Endodermal cell (in vitro differentiated cells): ENCODE results near the gene NAT8. TPM values are rescaled to one million over a fixed set of nuclear protein-coding genes. Genes with fewer than 3 reads are reported as not detected.
"Not testable (repeated sequence)": the region's sequence is repeated elsewhere in the genome, so short reads cannot be mapped to it uniquely, and the experiment has no call there.

Experiments used
- DNase-seq: peaks from one replicate; pipeline ENCODE4 v3.0.0-alpha.2; 2017
- H3K27ac ChIP-seq: 2 replicates; pipeline ENCODE4 v1.5.1; 2013; ENCODE audit warnings: mild to moderate bottlenecking, low read depth, low read length, moderate library complexity
- H3K27me3 ChIP-seq: 2 replicates; pipeline ENCODE4 v1.6.1; 2013; ENCODE audit warnings: mild to moderate bottlenecking, low read length, moderate library complexity; ENCODE audit not compliant: insufficient read depth, control insufficient read depth, poor library complexity, severe bottlenecking
- H3K36me3 ChIP-seq: 2 replicates; pipeline ENCODE4 v1.7.0; 2013; ENCODE audit warnings: mild to moderate bottlenecking, low read length, moderate library complexity; ENCODE audit not compliant: control insufficient read depth, insufficient read depth
- H3K4me1 ChIP-seq: one replicate; pipeline ENCODE4 v1.7.0; 2013; ENCODE audit warnings: low read length; ENCODE audit not compliant: control insufficient read depth, insufficient read depth
- H3K4me3 ChIP-seq: 2 replicates; pipeline ENCODE4 v1.5.1; 2013; ENCODE audit warnings: mild to moderate bottlenecking, low read length, moderate library complexity
- H3K9ac ChIP-seq: 2 replicates; pipeline ENCODE4 v1.6.1; 2013; ENCODE audit warnings: mild to moderate bottlenecking, low read length, moderate library complexity; ENCODE audit not compliant: poor library complexity, severe bottlenecking; ENCODE audit errors: extremely low read depth
- H3K9me3 ChIP-seq: 2 replicates; pipeline ENCODE4 v1.6.1; 2013; ENCODE audit warnings: mild to moderate bottlenecking, low read length, moderate library complexity; ENCODE audit not compliant: control insufficient read depth
- H3K27ac Mint-ChIP-seq: 2 replicates; pipeline ENCODE4 v1.8.0; 2020; ENCODE audit warnings: mixed read lengths
- H3K27me3 Mint-ChIP-seq: 2 replicates; pipeline ENCODE4 v1.8.0; 2021; ENCODE audit warnings: mild to moderate bottlenecking, mixed read lengths; ENCODE audit not compliant: insufficient read depth
- H3K36me3 Mint-ChIP-seq: 2 replicates; pipeline ENCODE4 v1.8.0; 2020; ENCODE audit warnings: low read depth, mixed read lengths
- H3K4me1 Mint-ChIP-seq: 2 replicates; pipeline ENCODE4 v1.8.0; 2020; ENCODE audit warnings: mixed read lengths
- H3K4me3 Mint-ChIP-seq: 2 replicates; pipeline ENCODE4 v1.8.0; 2020; ENCODE audit warnings: mild to moderate bottlenecking, moderate library complexity, mixed read lengths
- H3K9me3 Mint-ChIP-seq: 2 replicates; pipeline ENCODE4 v1.8.0; 2020; ENCODE audit warnings: mild to moderate bottlenecking, mixed read lengths
- CTCF ChIP-seq: fragments of 200-600 bp; sonication (generic); conservative IDR thresholded peaks from 2 replicates; pipeline ENCODE4 v1.5.0; 2021; ENCODE audit warnings: antibody characterized with exemption, mild to moderate bottlenecking
- WGBS, 2 experiments: methylation state at CpG; one replicate each; pipeline versions ENCODE4 v1.1.5 to v1.1.7; 2013; ENCODE audit warnings: missing lambda C conversion rate in 2 of 2, mixed read lengths in 1 of 2; ENCODE audit not compliant: insufficient coverage in 1 of 2, insufficient read length in 1 of 2; 5-methylcytosine and 5-hydroxymethylcytosine counted together
- total RNA-seq, 2 donors: library from RNA; stranded (reverse); fragmentation: NEBNext Ultra II Directional in 1 of 2; extraction: Animal tissue kit (Norgen Biotek cat#: 25700) in 1 of 2; gene quantifications; 2 replicates in 1 of 2; 3 replicates in 1 of 2; pipeline ENCODE4 v1.2.1, GENCODE V29; 2021

The NAT8 gene
- total RNA-seq, 2 donors from 2014 or later, result not detected

GRCh38 chr2:73610111-73610510, 32.1 kb downstream of the NAT8 start:
- H3K9ac ChIP-seq, result no peak overlapping the region
- Mint-ChIP-seq H3K4me1 (peaks cover 7% of the 10 kb centered on the region), H3K27me3 (no peaks in the 10 kb centered on the region), H3K36me3 (peaks cover 8% of the 10 kb centered on the region), H3K27ac (no peak overlapping the region), H3K9me3 (no peaks in the 10 kb centered on the region), H3K4me3 (no peak overlapping the region)
- TF ChIP-seq CTCF, result no peak
- H3K4me1 ChIP-seq, result no peaks in the 10 kb centered on the region
- no peak for DNase-seq
- no peaks in the 10 kb centered on the region for H3K9me3 ChIP-seq
- no peak overlapping the region for H3K4me3 ChIP-seq
- H3K27ac ChIP-seq, result no peak overlapping the region
- no peaks in the 10 kb centered on the region for H3K36me3 ChIP-seq
- H3K27me3 ChIP-seq, result no peaks in the 10 kb centered on the region
- 90% methylated on average over 3 of the region's 3 CpGs; no CpG with 5 or more reads in 1 of the 2 experiments for WGBS, 2 experiments

- H3K9ac ChIP-seq, H3K9me3 ChIP-seq, H3K27ac Mint-ChIP-seq, H3K27ac ChIP-seq, DNase-seq, H3K4me1 ChIP-seq, H3K9me3 Mint-ChIP-seq, H3K27me3 Mint-ChIP-seq, H3K4me1 Mint-ChIP-seq, H3K36me3 ChIP-seq, H3K4me3 Mint-ChIP-seq, H3K27me3 ChIP-seq, H3K4me3 ChIP-seq: not testable (repeated sequence)
- WGBS, 2 experiments, result 90 to 99% methylated on average over 2 of the region's 2 CpGs
- peaks cover 35% of the 10 kb centered on the region for H3K36me3 Mint-ChIP-seq
These were observed 37.6 kb downstream of the NAT8 start for GRCh38 chr2:73604589-73604988.

GRCh38 chr2:73603099-73603588, 39.1 kb downstream of the NAT8 start:
- not testable (repeated sequence) for H3K4me1 ChIP-seq, H3K9me3 ChIP-seq, H3K9me3 Mint-ChIP-seq, H3K4me1 Mint-ChIP-seq, H3K36me3 ChIP-seq, H3K27ac Mint-ChIP-seq, H3K27me3 Mint-ChIP-seq, DNase-seq, H3K27ac ChIP-seq, H3K27me3 ChIP-seq, H3K9ac ChIP-seq, H3K4me3 ChIP-seq, H3K4me3 Mint-ChIP-seq
- peaks cover 30% of the 10 kb centered on the region for H3K36me3 Mint-ChIP-seq
- WGBS, 2 experiments, result 89 to 100% methylated on average over 3 to 4 of the region's 4 CpGs

- Histone ChIP-seq H3K27me3 (no peaks in the 10 kb centered on the region), H3K9ac (no peak overlapping the region), H3K9me3 (no peaks in the 10 kb centered on the region), H3K27ac (no peak overlapping the region), H3K4me3 (no peak overlapping the region), H3K36me3 (no peaks in the 10 kb centered on the region), H3K4me1 (no peaks in the 10 kb centered on the region)
- Mint-ChIP-seq H3K27me3 (no peaks in the 10 kb centered on the region), H3K4me3 (no peak overlapping the region), H3K9me3 (no peaks in the 10 kb centered on the region), H3K36me3 (peaks cover 30% of the 10 kb centered on the region), H3K4me1 (peaks cover 8% of the 10 kb centered on the region), H3K27ac (no peak overlapping the region)
- WGBS, 2 experiments, result 80 to 94% methylated on average over 1 to 5 of the region's 5 CpGs
- TF ChIP-seq CTCF, result no peak
- DNase-seq, result no peak
These were observed 40.4 kb downstream of the NAT8 start for GRCh38 chr2:73601780-73602179.
